PFSK-1 (cell line): ENCODE data around the gene ARG2.

Experiments used
- POLR2AphosphoS5 ChIP-seq: IDR thresholded peaks from 2 replicates; pipeline ENCODE4 v1.6.1; 2012; ENCODE audit warnings: low read depth, mild to moderate bottlenecking, control low read depth, low read length, moderate library complexity
- SIN3A ChIP-seq: IDR thresholded peaks from 2 replicates; pipeline ENCODE4 v1.6.1; 2012; ENCODE audit warnings: mild to moderate bottlenecking, low read length, moderate library complexity, borderline replicate concordance; ENCODE audit not compliant: insufficient read depth

DNA sequence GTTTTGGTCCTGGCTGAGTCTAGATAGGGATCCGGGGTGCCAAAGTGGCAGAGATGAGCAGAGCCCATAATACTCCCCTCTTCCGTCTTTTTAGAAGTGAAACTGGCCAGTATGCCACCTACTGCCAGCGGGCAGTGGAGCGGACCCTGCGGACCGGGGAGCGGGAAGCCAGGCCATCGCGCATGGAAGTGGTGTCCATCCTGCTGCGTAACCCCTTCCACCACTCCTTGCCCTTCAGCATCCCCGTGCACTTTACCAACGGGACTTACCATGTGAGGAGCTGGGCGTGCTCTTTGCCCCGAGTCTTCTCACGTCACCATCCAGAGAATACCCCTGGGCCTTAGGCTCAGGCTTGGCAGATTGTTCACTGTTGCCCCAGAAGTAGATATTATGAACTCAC, 40.7 kb upstream of the ARG2 start:
- no peak for TF ChIP-seq POLR2AphosphoS5
- no peak for TF ChIP-seq SIN3A
